C4-2B (cell line): ENCODE results near the gene TDP2.

Source experiments
- ZFX ChIP-seq: fragments of 450-650 bp; IDR thresholded peaks from 2 replicates; pipeline ENCODE4 v1.6.1; 2017
- TF ChIP-seq, protein P1 (sequence below): fragments of 450-650 bp; conservative IDR thresholded peaks from 2 replicates; pipeline ENCODE4 v1.5.1; 2017; ENCODE audit warnings: mild to moderate bottlenecking

DNA sequence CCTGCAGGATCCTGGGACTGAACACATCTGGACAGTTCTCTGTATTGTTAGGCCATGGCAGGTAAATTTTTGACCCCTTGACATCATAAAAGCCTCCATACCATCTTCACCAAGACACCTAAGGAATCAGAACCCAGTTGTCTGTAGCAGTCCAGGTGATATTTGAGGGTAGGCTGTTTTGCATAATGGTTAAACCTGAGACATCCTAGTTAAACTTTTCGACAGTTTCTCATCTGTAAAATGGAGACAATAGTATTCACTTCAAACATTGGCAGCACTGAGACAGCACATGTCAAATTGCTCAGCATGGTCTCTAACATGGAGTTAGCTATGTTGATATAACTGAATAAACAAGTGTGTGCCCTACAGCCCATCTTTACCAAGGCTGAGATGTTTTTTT, 27.5 kb upstream of the TDP2 start:
- TF ChIP-seq, protein P1, sequence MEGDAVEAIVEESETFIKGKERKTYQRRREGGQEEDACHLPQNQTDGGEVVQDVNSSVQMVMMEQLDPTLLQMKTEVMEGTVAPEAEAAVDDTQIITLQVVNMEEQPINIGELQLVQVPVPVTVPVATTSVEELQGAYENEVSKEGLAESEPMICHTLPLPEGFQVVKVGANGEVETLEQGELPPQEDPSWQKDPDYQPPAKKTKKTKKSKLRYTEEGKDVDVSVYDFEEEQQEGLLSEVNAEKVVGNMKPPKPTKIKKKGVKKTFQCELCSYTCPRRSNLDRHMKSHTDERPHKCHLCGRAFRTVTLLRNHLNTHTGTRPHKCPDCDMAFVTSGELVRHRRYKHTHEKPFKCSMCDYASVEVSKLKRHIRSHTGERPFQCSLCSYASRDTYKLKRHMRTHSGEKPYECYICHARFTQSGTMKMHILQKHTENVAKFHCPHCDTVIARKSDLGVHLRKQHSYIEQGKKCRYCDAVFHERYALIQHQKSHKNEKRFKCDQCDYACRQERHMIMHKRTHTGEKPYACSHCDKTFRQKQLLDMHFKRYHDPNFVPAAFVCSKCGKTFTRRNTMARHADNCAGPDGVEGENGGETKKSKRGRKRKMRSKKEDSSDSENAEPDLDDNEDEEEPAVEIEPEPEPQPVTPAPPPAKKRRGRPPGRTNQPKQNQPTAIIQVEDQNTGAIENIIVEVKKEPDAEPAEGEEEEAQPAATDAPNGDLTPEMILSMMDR, result no peak
- no peak for TF ChIP-seq ZFX
